HL-60/S4 treated with phorbol 12-myristate 13-acetate at 8.2 ng/mL for 4 days and 3 days (cell line): ENCODE results near the gene MAP10.
"Not testable (repeated sequence)": the region's sequence is repeated elsewhere in the genome, so short reads cannot be mapped to it uniquely, and the experiment has no call there.

Experiments
- in situ Hi-C: fragments of 300-500 bp; cut with MboI; formaldehyde crosslinking; loops from 2 replicates; pipeline ENCODE4 v1.15.0; 2022; ENCODE audit warnings: low sequenced_read_pairs

The MAP10 gene

GRCh38 chr1:232805269-232806185 is at the start of gene MAP10:
TSS of gene MAP10 (plus strand) at chr1:232805416. CDS start at chr1:232805450, 34 bp downstream.
- in situ Hi-C loops: no loop called here

- in situ Hi-C loops: no loop called here
Measured at GRCh38 chr1:232764458-232765251, 40.6 kb upstream of the MAP10 start.

- in situ Hi-C loops: no loop called here
Measured at GRCh38 chr1:232765542-232765941, 39.7 kb upstream of the MAP10 start.

GRCh38 chr1:232766241-232766890 is 38.9 kb upstream of the MAP10 start:
- in situ Hi-C loops: no loop called here

- in situ Hi-C loops: no loop called here
Measured at GRCh38 chr1:232766904-232767303, 38.3 kb upstream of the MAP10 start.

- in situ Hi-C loops: no loop called here
Measured at GRCh38 chr1:232767305-232768074, 37.7 kb upstream of the MAP10 start.

- in situ Hi-C loops: no loop called here
Measured at GRCh38 chr1:232768793-232769192, 36.4 kb upstream of the MAP10 start.

- in situ Hi-C loops: no loop called here
Measured at GRCh38 chr1:232769733-232770132, 35.5 kb upstream of the MAP10 start.

GRCh38 chr1:232773752-232774151 is 31.5 kb upstream of the MAP10 start:
- in situ Hi-C loops: no loop called here

- in situ Hi-C loops: no loop called here
Measured at GRCh38 chr1:232776526-232777106, 28.6 kb upstream of the MAP10 start.

GRCh38 chr1:232780354-232780753 is 24.9 kb upstream of the MAP10 start:
- in situ Hi-C loops: no loop called here

GRCh38 chr1:232784794-232785193 is 20.4 kb upstream of the MAP10 start:
- in situ Hi-C loops: no loop called here

- in situ Hi-C loops: not testable (repeated sequence)
Measured at GRCh38 chr1:232785630-232786029, 19.6 kb upstream of the MAP10 start.

GRCh38 chr1:232786845-232787455 is 18.3 kb upstream of the MAP10 start:
- in situ Hi-C loops: no loop called here

- in situ Hi-C loops: no loop called here
Measured at GRCh38 chr1:232788235-232788872, 16.9 kb upstream of the MAP10 start.

GRCh38 chr1:232789651-232790050 is 15.6 kb upstream of the MAP10 start:
- in situ Hi-C loops: no loop called here

- in situ Hi-C loops: no loop called here
Measured at GRCh38 chr1:232792949-232793348, 12.3 kb upstream of the MAP10 start.

GRCh38 chr1:232793944-232794343 is 11.3 kb upstream of the MAP10 start:
- in situ Hi-C loops: no loop called here

GRCh38 chr1:232795497-232796053 is 9.6 kb upstream of the MAP10 start:
- in situ Hi-C loops: no loop called here
